SH-SY5Y (cell line): ENCODE data around the gene ITGA1.

Experiments
- GATA2 ChIP-seq: IDR thresholded peaks from 2 replicates; pipeline ENCODE4 v1.6.1; 2011; ENCODE audit warnings: mild to moderate bottlenecking, low read depth, low read length
- GATA3 ChIP-seq: IDR thresholded peaks from 2 replicates; pipeline ENCODE4 v1.6.1; 2011; ENCODE audit warnings: low read depth, mild to moderate bottlenecking, low read length, moderate library complexity

DNA sequence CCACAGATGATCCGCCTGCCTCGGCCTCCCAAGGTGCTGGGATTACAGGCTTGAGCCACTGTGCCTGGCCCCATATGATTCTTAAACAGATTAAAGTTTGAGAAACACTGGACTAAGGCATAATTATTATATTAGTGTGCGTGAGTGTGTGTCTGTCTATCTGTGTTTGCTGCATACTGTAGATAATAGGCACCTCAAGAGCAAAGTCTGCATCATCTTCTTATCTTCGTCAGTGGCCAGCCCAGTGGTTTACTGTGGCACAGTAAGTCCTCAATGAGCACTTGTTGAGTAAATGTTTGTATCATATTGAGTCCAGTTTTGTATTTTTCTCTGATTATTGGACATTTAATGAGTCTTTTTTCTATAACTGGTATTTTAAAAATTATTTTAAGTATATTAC lies 81.7 kb downstream of the ITGA1 start:
- no peak for TF ChIP-seq GATA3
- no peak for TF ChIP-seq GATA2
